Measurements from ENCODE around the gene TBX19.

DNA sequence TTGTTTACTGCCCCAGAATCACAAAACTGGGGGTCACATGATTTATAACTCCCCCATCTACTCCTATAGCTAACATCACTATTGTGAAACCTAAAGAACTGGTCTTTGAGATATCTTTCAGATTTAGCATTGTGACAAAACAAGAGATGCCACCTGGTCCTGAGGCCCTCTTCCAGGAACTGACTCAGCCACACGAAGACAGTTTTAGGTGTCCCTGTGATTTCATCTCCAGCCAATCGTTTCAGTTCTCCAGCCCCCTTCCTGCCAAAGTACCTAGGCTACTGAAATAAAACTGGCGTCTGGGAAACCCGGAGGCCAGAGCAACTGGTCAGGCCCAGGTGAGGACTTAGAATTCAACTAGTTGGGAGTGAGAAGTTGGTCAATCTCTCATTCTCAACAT lies 36.6 kb downstream of the TBX19 start:
- TF ChIP-seq POLR2A (IDR thresholded peaks at IDR 0.05) (no peak), POLR2AphosphoS5 (IDR thresholded peaks at IDR 0.05) (no peak)
- TF ChIP-seq, protein P1, sequence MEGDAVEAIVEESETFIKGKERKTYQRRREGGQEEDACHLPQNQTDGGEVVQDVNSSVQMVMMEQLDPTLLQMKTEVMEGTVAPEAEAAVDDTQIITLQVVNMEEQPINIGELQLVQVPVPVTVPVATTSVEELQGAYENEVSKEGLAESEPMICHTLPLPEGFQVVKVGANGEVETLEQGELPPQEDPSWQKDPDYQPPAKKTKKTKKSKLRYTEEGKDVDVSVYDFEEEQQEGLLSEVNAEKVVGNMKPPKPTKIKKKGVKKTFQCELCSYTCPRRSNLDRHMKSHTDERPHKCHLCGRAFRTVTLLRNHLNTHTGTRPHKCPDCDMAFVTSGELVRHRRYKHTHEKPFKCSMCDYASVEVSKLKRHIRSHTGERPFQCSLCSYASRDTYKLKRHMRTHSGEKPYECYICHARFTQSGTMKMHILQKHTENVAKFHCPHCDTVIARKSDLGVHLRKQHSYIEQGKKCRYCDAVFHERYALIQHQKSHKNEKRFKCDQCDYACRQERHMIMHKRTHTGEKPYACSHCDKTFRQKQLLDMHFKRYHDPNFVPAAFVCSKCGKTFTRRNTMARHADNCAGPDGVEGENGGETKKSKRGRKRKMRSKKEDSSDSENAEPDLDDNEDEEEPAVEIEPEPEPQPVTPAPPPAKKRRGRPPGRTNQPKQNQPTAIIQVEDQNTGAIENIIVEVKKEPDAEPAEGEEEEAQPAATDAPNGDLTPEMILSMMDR (IDR thresholded peaks at IDR 0.05 in 8 of 11, conservative IDR thresholded peaks at IDR 0.05 in 3 of 11), result no peak
